ENCODE results near the gene CADM4. TPM values are rescaled to one million over a fixed set of nuclear protein-coding genes. Genes with fewer than 3 reads are reported as not detected.
A peak's percentile ranks its signal among the peaks of the same experiment; 100 is the strongest.

CADM4 gene
- total and polyA plus RNA-seq, 2 donors (not counting 1 experiment from before 2014, with no cell fraction given): 0.21 to 0.42 TPM

- Mint-ChIP-seq H3K9me3 (ENCODE audit: insufficient read depth) (no peaks in the 10 kb centered on the region), H3K27me3 (no peaks in the 10 kb centered on the region), H3K4me1 (peaks cover 58% of the 10 kb centered on the region), H3K4me3 (peak overlapping the region; percentile 98), H3K27ac (no peak overlapping the region)
- 93% methylated on average over 7 of the region's 10 CpGs for WGBS (ENCODE audit: insufficient coverage)
- Histone ChIP-seq H3K9ac (ENCODE audit: low read length) (peak overlapping the region; percentile 74), H4K20me1 (ENCODE audit: control insufficient read depth, insufficient read depth, low read length, poor library complexity, severe bottlenecking) (peaks cover 5% of the 10 kb centered on the region), H3K4me1 (ENCODE audit: control insufficient read depth in 2 of 2, insufficient read depth in 2 of 2, low read length in 2 of 2) (peaks cover 27 to 55% of the 10 kb centered on the region in 2 donors), H3K27ac (ENCODE audit: low read length in 2 of 2) (no peak overlapping the region), H3K4me3 (ENCODE audit: control extremely low read depth in 1 of 5, extremely low read depth in 1 of 5, insufficient read depth in 1 of 5, low read depth in 2 of 5, low read length in 4 of 5) (peak overlapping the region in 3 of 5 experiments; percentile 73 to 82 (median 73)), H3K4me2 (replicated peaks; ENCODE audit: low read depth, low read length, poor library complexity, severe bottlenecking) (peak overlapping the region; percentile 79), H3K9me3 (ENCODE audit: control extremely low read depth in 1 of 3, control insufficient read depth in 2 of 3, insufficient read depth in 1 of 3, low read length in 2 of 3) (no peaks in the 10 kb centered on the region), H2AFZ (ENCODE audit: insufficient read depth, low read depth, low read length, poor library complexity, severe bottlenecking) (peak overlapping the region; percentile 87), H3K36me3 (replicated peaks in 1 of 2; ENCODE audit: control extremely low read depth in 1 of 2, control insufficient read depth in 1 of 2, extremely low read depth in 1 of 2, insufficient read depth in 2 of 2, low read length in 1 of 2) (peaks cover 0 to 24% of the 10 kb centered on the region in 2 experiments), H3K79me2 (ENCODE audit: control insufficient read depth, insufficient read depth, low read length) (peaks cover 59% of the 10 kb centered on the region), H3K27me3 (replicated peaks in 1 of 4; ENCODE audit: control extremely low read depth in 1 of 4, control insufficient read depth in 3 of 4, insufficient read depth in 4 of 4, low read length in 3 of 4) (no peaks in the 10 kb centered on the region)
- CTCF ChIA-PET: interaction anchor here (0.7 to 7.5 kb wide), 31 partner anchors 10 to 216 kb away, joined by 3 to 126 read pairs (median 5); partner anchors contain the start of genes PINLYP, XRCC1 and ZNF575
- DNase-seq (no peak), ATAC-seq (ENCODE audit: low read depth) (no peak)
- POLR2A ChIA-PET: interaction anchor here (1.0 kb wide), 2 partner anchors 39 to 61 kb away, joined by 3 to 4 read pairs; partner anchors contain the start of gene ZNF575
- intact Hi-C loops (cut with micrococcal nuclease): loop anchor here (1.0 kb wide), 1 partner anchor 147 kb away; no protein-coding TSS in a partner anchor
- TF ChIP-seq CTCF (IDR thresholded peaks at IDR 0.05) (no peak), EZH2 (IDR thresholded peaks at IDR 0.05; ENCODE audit: borderline replicate concordance, insufficient read depth, low read depth, low read length, poor library complexity, severe bottlenecking) (no peak)
Observed at GRCh38 chr19:43594081-43594697, 45.5 kb downstream of the CADM4 start.

- Histone ChIP-seq H2AFZ (ENCODE audit: insufficient read depth, low read depth, low read length, poor library complexity, severe bottlenecking) (no peak overlapping the region), H3K9me3 (ENCODE audit: control extremely low read depth in 1 of 3, control insufficient read depth in 2 of 3, insufficient read depth in 1 of 3, low read length in 2 of 3) (no peaks in the 10 kb centered on the region), H3K9ac (ENCODE audit: low read length) (no peak overlapping the region), H3K36me3 (replicated peaks in 1 of 2; ENCODE audit: control extremely low read depth in 1 of 2, control insufficient read depth in 1 of 2, extremely low read depth in 1 of 2, insufficient read depth in 2 of 2, low read length in 1 of 2) (peaks cover 0 to 18% of the 10 kb centered on the region in 2 experiments), H3K79me2 (ENCODE audit: control insufficient read depth, insufficient read depth, low read length) (peaks cover 46% of the 10 kb centered on the region), H3K4me3 (ENCODE audit: control extremely low read depth in 1 of 5, extremely low read depth in 1 of 5, insufficient read depth in 1 of 5, low read depth in 2 of 5, low read length in 4 of 5) (no peak overlapping the region), H3K4me1 (ENCODE audit: control insufficient read depth in 2 of 2, insufficient read depth in 2 of 2, low read length in 2 of 2) (peaks cover 23 to 53% of the 10 kb centered on the region in 2 donors), H3K27me3 (replicated peaks in 1 of 4; ENCODE audit: control extremely low read depth in 1 of 4, control insufficient read depth in 3 of 4, insufficient read depth in 4 of 4, low read length in 3 of 4) (no peaks in the 10 kb centered on the region), H4K20me1 (ENCODE audit: control insufficient read depth, insufficient read depth, low read length, poor library complexity, severe bottlenecking) (peaks cover 5% of the 10 kb centered on the region), H3K27ac (ENCODE audit: low read length in 2 of 2) (no peak overlapping the region), H3K4me2 (replicated peaks; ENCODE audit: low read depth, low read length, poor library complexity, severe bottlenecking) (no peak overlapping the region)
- Mint-ChIP-seq H3K4me1 (peaks cover 51% of the 10 kb centered on the region), H3K9me3 (ENCODE audit: insufficient read depth) (no peaks in the 10 kb centered on the region), H3K27me3 (no peaks in the 10 kb centered on the region), H3K27ac (peak overlapping the region; percentile 26), H3K4me3 (peak overlapping the region; percentile 40)
- no peak for TF ChIP-seq EZH2 (IDR thresholded peaks at IDR 0.05; ENCODE audit: borderline replicate concordance, insufficient read depth, low read depth, low read length, poor library complexity, severe bottlenecking)
- no peak for TF ChIP-seq CTCF (IDR thresholded peaks at IDR 0.05)
- CTCF ChIA-PET: interaction anchor here (1.1 to 7.5 kb wide), 3 partner anchors 37 to 146 kb away, joined by 3 to 126 read pairs (median 5); no protein-coding TSS in a partner anchor
- POLR2A ChIA-PET: no interaction called here
- intact Hi-C loops (cut with micrococcal nuclease): no loop called here
- ATAC-seq (ENCODE audit: low read depth): no peak
- WGBS (ENCODE audit: insufficient coverage): 98% methylated on average over 30 of the region's 37 CpGs
- no peak for DNase-seq
Observed at GRCh38 chr19:43592800-43593350, 46.8 kb downstream of the CADM4 start.
